ENCODE data around the gene MYH3.

- no peak for TF ChIP-seq CTCF (IDR thresholded peaks at IDR 0.05; ENCODE audit: low read depth, low read length)
- TF ChIP-seq, protein P1, sequence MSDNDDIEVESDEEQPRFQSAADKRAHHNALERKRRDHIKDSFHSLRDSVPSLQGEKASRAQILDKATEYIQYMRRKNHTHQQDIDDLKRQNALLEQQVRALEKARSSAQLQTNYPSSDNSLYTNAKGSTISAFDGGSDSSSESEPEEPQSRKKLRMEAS (IDR thresholded peaks at IDR 0.05; ENCODE audit: low read depth, low read length), result no peak
Observed at GRCh38 chr17:10648381-10648780, 8.7 kb downstream of the MYH3 start.
